OCI-LY7 (cell line): Measurements from ENCODE around the gene ZCCHC3.

Experiments
- EZH2phosphoT487 ChIP-seq: fragments of 200-600 bp; sonication (generic); IDR thresholded peaks from 2 replicates; pipeline ENCODE4 v1.6.1; 2018; ENCODE audit warnings: low read depth, borderline replicate concordance, mild to moderate bottlenecking, mixed run types, antibody characterized with exemption, low read length, moderate library complexity, mixed read lengths
- TF ChIP-seq, protein P1 (sequence below): fragments of 200-600 bp; sonication (generic); conservative IDR thresholded peaks from 2 replicates; pipeline ENCODE4 v1.5.1; 2014; ENCODE audit warnings: mild to moderate bottlenecking, antibody characterized with exemption, low read length, moderate library complexity, mixed read lengths

DNA sequence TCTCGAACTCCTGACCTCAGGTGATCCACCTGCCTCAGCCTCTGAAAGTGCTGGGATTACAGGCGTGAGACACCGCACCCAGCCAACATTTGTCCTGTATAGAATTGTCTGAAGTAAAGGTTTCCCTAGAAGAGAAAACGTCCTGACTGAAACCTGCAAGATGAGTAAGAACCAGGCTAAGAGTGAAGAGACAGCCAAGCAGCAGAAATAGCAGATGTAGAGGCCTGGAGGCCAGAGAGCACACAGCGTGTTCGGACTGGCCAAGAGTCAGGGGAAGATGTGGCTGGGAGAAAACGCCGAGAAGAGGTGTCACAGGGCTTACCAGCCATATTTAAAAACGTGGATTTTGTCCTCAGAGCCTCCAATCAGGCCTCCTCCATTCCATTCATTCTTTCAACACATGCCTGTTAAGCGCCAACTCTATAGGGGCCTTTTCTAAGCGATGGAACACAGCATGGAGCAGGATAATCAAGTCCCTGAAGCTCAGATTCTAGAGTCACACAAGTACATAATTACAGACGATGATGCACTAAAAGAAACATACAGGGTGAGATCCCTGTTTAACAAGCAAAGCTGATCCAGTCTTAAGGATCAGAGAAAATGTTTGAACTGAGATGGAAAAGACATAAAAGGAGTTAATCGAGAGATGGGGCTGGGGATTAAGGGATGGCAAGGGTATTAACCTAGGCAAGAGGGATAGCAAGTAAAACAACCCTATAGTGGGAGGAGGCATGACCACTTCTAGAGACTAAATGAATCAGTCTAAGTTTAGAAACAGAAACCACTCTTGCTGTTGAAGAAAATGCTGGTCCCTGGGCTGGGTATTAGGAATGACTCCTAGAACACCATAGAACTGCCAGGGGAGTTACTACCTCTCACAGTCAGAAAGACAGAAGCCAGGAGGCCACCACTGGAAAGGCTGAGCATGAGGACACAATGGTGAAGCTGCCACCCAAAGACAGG lies 4.8 kb downstream of the ZCCHC3 start:
- TF ChIP-seq EZH2phosphoT487, result no peak
- TF ChIP-seq, protein P1, sequence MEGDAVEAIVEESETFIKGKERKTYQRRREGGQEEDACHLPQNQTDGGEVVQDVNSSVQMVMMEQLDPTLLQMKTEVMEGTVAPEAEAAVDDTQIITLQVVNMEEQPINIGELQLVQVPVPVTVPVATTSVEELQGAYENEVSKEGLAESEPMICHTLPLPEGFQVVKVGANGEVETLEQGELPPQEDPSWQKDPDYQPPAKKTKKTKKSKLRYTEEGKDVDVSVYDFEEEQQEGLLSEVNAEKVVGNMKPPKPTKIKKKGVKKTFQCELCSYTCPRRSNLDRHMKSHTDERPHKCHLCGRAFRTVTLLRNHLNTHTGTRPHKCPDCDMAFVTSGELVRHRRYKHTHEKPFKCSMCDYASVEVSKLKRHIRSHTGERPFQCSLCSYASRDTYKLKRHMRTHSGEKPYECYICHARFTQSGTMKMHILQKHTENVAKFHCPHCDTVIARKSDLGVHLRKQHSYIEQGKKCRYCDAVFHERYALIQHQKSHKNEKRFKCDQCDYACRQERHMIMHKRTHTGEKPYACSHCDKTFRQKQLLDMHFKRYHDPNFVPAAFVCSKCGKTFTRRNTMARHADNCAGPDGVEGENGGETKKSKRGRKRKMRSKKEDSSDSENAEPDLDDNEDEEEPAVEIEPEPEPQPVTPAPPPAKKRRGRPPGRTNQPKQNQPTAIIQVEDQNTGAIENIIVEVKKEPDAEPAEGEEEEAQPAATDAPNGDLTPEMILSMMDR, result no peak
